Neural progenitor cell (in vitro differentiated cells): Measurements from ENCODE around the gene ZNF200. TPM values are rescaled to one million over a fixed set of nuclear protein-coding genes. Genes with fewer than 3 reads are reported as not detected.

ENCODE experiments used
- DNase-seq: peaks from one replicate; pipeline ENCODE4 v3.0.0-alpha.2; 2016; ENCODE audit warnings: low spot score
- H2AFZ ChIP-seq: fragments of 200-600 bp; sonication (generic); replicated peaks from 2 replicates; pipeline ENCODE4 v1.6.1; 2016; ENCODE audit warnings: antibody characterized with exemption
- H3F3A ChIP-seq: fragments of 200-600 bp; sonication (generic); 2 replicates; pipeline ENCODE4 v1.6.1; 2016; ENCODE audit warnings: antibody characterized with exemption, low read depth
- H3K27ac ChIP-seq: fragments of 200-600 bp; sonication (generic); 2 replicates; pipeline ENCODE4 v1.5.1; 2016; ENCODE audit warnings: mild to moderate bottlenecking
- H3K27me3 ChIP-seq: fragments of 200-600 bp; sonication (generic); 2 replicates; pipeline ENCODE4 v1.6.1; 2016; ENCODE audit warnings: mild to moderate bottlenecking, moderate library complexity
- H3K36me3 ChIP-seq: fragments of 200-600 bp; sonication (generic); 2 replicates; pipeline ENCODE4 v1.5.1; 2016
- H3K4me1 ChIP-seq: fragments of 200-600 bp; sonication (generic); 2 replicates; pipeline ENCODE4 v1.6.1; 2016; ENCODE audit warnings: mixed run types
- H3K4me2 ChIP-seq: fragments of 200-600 bp; sonication (generic); 2 replicates; pipeline ENCODE4 v1.6.1; 2016
- H3K4me3 ChIP-seq: fragments of 200-600 bp; sonication (generic); 2 replicates; pipeline ENCODE4 v1.5.1; 2016
- H3K79me2 ChIP-seq: fragments of 200-600 bp; sonication (generic); 2 replicates; pipeline ENCODE4 v1.6.1; 2016; ENCODE audit warnings: low read depth
- H3K9ac ChIP-seq: fragments of 200-600 bp; sonication (generic); 2 replicates; pipeline ENCODE4 v1.6.1; 2016
- H3K9me3 ChIP-seq: fragments of 200-600 bp; sonication (generic); 2 replicates; pipeline ENCODE4 v1.5.1; 2016; ENCODE audit warnings: low read depth
- H4K20me1 ChIP-seq: fragments of 200-600 bp; sonication (generic); 2 replicates; pipeline ENCODE4 v1.6.1; 2016; ENCODE audit warnings: low read depth
- H3K27ac Mint-ChIP-seq: 3 replicates; pipeline ENCODE4 v1.8.0; 2021; ENCODE audit warnings: mixed read lengths
- H3K27me3 Mint-ChIP-seq: 2 replicates; pipeline ENCODE4 v1.8.0; 2022; ENCODE audit warnings: low read depth, mild to moderate bottlenecking, inconsistent platforms, moderate library complexity, mixed read lengths; ENCODE audit not compliant: insufficient read depth
- H3K36me3 Mint-ChIP-seq: 3 replicates; pipeline ENCODE4 v1.8.0; 2021; ENCODE audit warnings: mixed read lengths
- H3K4me1 Mint-ChIP-seq: 3 replicates; pipeline ENCODE4 v1.8.0; 2021; ENCODE audit warnings: mixed read lengths
- H3K4me3 Mint-ChIP-seq: 3 replicates; pipeline ENCODE4 v1.8.0; 2021; ENCODE audit warnings: mild to moderate bottlenecking, moderate library complexity, mixed read lengths
- H3K9me3 Mint-ChIP-seq: 3 replicates; pipeline ENCODE4 v1.8.0; 2020; ENCODE audit warnings: mixed read lengths
- CTCF ChIP-seq: fragments of 200-600 bp; sonication (generic); IDR thresholded peaks from 2 replicates; pipeline ENCODE4 v1.5.1; 2017; ENCODE audit warnings: antibody characterized with exemption, mild to moderate bottlenecking
- EZH2 ChIP-seq: fragments of 200-600 bp; sonication (generic); IDR thresholded peaks from 2 replicates; pipeline ENCODE4 v1.6.1; 2017; ENCODE audit warnings: antibody characterized with exemption, mild to moderate bottlenecking, moderate library complexity
- EZH2phosphoT487 ChIP-seq: fragments of 200-600 bp; sonication (generic); IDR thresholded peaks from 2 replicates; pipeline ENCODE4 v1.6.1; 2017; ENCODE audit warnings: antibody characterized with exemption
- total RNA-seq: library from RNA; depleted of rRNA; stranded (reverse); fragments of >200 nt; gene quantifications from 2 replicates; pipeline ENCODE4 v1.2.3, GENCODE V29; 2015; ENCODE audit warnings: low replicate concordance

ZNF200 gene
- total RNA-seq, 1 donor from 2014 or later, result 10.1 TPM

- peaks cover 3% of the 10 kb centered on the region for H3K27me3 ChIP-seq
- Mint-ChIP-seq H3K4me3 (no peak overlapping the region), H3K27ac (no peak overlapping the region), H3K9me3 (peaks cover 26% of the 10 kb centered on the region), H3K36me3 (no peaks in the 10 kb centered on the region), H3K27me3 (peaks cover 21% of the 10 kb centered on the region), H3K4me1 (no peaks in the 10 kb centered on the region)
- no peak overlapping the region for H3K4me3 ChIP-seq
- TF ChIP-seq EZH2 (no peak), CTCF (no peak), EZH2phosphoT487 (no peak)
- no peak overlapping the region for H3K9ac ChIP-seq
- H3K4me1 ChIP-seq, result no peaks in the 10 kb centered on the region
- H3K36me3 ChIP-seq, result no peaks in the 10 kb centered on the region
- H3F3A ChIP-seq, result no peaks in the 10 kb centered on the region
- no peak overlapping the region for H3K27ac ChIP-seq
- no peaks in the 10 kb centered on the region for H3K79me2 ChIP-seq
- H4K20me1 ChIP-seq, result no peaks in the 10 kb centered on the region
- H3K9me3 ChIP-seq, result no peaks in the 10 kb centered on the region
- H2AFZ ChIP-seq, result no peak overlapping the region
- H3K4me2 ChIP-seq, result no peak overlapping the region
- DNase-seq, result no peak
Measured at GRCh38 chr16:3216263-3216640, 18.7 kb downstream of the ZNF200 start.

GRCh38 chr16:3215601-3216262 lies 19.2 kb downstream of the ZNF200 start:
- no peak overlapping the region for H3K4me2 ChIP-seq
- Mint-ChIP-seq H3K36me3 (no peaks in the 10 kb centered on the region), H3K9me3 (peaks cover 25% of the 10 kb centered on the region), H3K27ac (no peak overlapping the region), H3K27me3 (peaks cover 21% of the 10 kb centered on the region), H3K4me1 (no peaks in the 10 kb centered on the region), H3K4me3 (no peak overlapping the region)
- no peaks in the 10 kb centered on the region for H3K4me1 ChIP-seq
- H3K9ac ChIP-seq, result no peak overlapping the region
- no peak for DNase-seq
- H3K79me2 ChIP-seq, result no peaks in the 10 kb centered on the region
- no peaks in the 10 kb centered on the region for H4K20me1 ChIP-seq
- H3K36me3 ChIP-seq, result no peaks in the 10 kb centered on the region
- no peak overlapping the region for H2AFZ ChIP-seq
- H3K27ac ChIP-seq, result no peak overlapping the region
- peaks cover 3% of the 10 kb centered on the region for H3K27me3 ChIP-seq
- TF ChIP-seq EZH2 (no peak), EZH2phosphoT487 (no peak), CTCF (no peak)
- H3K9me3 ChIP-seq, result no peaks in the 10 kb centered on the region
- H3K4me3 ChIP-seq, result no peak overlapping the region
- no peaks in the 10 kb centered on the region for H3F3A ChIP-seq

DNA sequence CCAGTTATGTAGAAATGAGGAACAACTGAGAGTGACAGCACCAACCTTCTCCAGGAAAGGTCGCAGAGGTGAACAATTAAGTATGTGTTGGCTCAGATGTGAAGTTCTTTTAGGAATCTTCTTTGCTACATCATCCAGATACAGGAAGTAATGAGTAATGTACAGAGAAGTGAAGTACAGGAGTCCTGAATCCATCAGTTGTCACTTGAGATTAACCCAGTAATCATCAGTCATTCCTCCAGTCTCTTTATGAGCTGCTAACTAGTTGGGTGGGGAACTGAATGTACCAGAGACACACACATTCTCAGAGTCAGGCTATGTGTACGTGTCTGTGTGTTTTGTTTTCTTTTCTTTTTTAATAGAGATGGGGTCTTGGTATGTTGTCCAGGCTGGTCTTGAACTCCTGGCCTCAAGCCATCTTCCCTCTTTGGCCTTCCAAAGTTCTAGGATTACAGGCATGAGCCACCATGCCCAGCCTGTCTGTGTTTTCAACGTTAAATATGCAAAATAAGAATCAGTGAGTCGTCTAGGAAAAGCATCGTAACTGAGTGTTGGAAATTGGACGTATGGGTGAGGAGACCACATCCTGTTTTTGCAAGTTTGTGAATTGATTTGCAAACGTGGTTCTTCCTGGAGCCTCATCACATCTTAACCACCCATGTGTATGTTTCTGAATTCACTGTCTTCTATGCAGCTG lies 19.9 kb downstream of the ZNF200 start:
- no peak for DNase-seq
- Histone ChIP-seq H3K9me3 (no peaks in the 10 kb centered on the region), H3K27ac (no peak overlapping the region), H3K4me2 (no peak overlapping the region), H3K79me2 (no peaks in the 10 kb centered on the region), H2AFZ (no peak overlapping the region), H3F3A (no peaks in the 10 kb centered on the region), H3K9ac (no peak overlapping the region), H4K20me1 (no peaks in the 10 kb centered on the region), H3K4me1 (no peaks in the 10 kb centered on the region), H3K27me3 (peaks cover 3% of the 10 kb centered on the region), H3K36me3 (no peaks in the 10 kb centered on the region), H3K4me3 (no peak overlapping the region)
- Mint-ChIP-seq H3K36me3 (no peaks in the 10 kb centered on the region), H3K4me3 (no peak overlapping the region), H3K9me3 (peaks cover 24% of the 10 kb centered on the region), H3K27ac (no peak overlapping the region), H3K27me3 (peaks cover 21% of the 10 kb centered on the region), H3K4me1 (no peaks in the 10 kb centered on the region)
- no peak for TF ChIP-seq CTCF
- TF ChIP-seq EZH2phosphoT487, result no peak
- TF ChIP-seq EZH2, result no peak
